Measurements from ENCODE around the gene ARSI.

- no peak for TF ChIP-seq SP1 (IDR thresholded peaks at IDR 0.05)
- TF ChIP-seq BHLHE40 (IDR thresholded peaks at IDR 0.05; ENCODE audit: borderline replicate concordance) = no peak
- no peak for TF ChIP-seq ELF4 (IDR thresholded peaks at IDR 0.05)
- no peak for TF ChIP-seq FOXM1 (IDR thresholded peaks at IDR 0.05; ENCODE audit: borderline replicate concordance)
- no peak for TF ChIP-seq TARDBP (IDR thresholded peaks at IDR 0.05)
- TF ChIP-seq NFRKB (IDR thresholded peaks at IDR 0.05) = no peak
- TF ChIP-seq ARNT (IDR thresholded peaks at IDR 0.05) = no peak
Observed at GRCh38 chr5:150274811-150275210, 27.9 kb downstream of the ARSI start.
